Hippocampal formation (tissue), 2 donors: ENCODE results near the gene DISC1.
A peak's percentile ranks its signal among the peaks of the same experiment; 100 is the strongest.
"Not testable (repeated sequence)": the region's sequence is repeated elsewhere in the genome, so short reads cannot be mapped to it uniquely, and the experiment has no call there.

Experiments
- DNase-seq, 2 donors: peaks; one replicate each; lab custom pipeline; 2025; lab: John Stamatoyannopoulos, UW

DISC1 gene

DNA sequence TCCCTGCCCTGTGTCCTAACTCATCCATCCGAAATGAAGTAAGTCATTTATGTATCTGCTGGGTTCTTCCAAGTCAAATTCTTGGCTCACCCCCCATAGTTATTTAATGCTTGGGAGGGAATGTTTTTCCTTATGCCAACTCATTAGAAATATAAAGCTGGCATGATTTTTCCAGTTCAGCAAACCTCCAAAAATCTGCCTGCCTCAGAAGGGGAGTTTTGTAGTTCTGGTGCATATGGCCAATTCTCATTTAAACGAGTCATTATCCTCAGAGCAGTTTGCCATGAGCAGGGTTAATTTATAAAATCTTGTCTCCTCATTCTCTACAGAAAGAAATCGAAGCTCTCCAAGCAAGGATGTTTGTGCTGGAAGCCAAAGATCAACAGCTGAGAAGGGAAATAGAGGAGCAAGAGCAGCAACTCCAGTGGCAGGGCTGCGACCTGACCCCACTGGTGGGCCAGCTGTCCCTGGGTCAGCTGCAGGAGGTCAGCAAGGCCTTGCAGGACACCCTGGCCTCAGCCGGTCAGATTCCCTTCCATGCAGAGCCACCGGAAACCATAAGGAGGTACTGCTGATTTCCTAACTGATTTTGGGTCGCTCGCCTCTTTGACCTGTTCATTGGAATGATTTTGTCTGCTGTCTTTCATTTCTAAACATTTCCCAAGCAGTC lies 144.1 kb downstream of the DISC1 start:
- DNase-seq = no peak

GRCh38 chr1:231774719-231775335 lies 148.2 kb downstream of the DISC1 start:
- DNase-seq = no peak

DNA sequence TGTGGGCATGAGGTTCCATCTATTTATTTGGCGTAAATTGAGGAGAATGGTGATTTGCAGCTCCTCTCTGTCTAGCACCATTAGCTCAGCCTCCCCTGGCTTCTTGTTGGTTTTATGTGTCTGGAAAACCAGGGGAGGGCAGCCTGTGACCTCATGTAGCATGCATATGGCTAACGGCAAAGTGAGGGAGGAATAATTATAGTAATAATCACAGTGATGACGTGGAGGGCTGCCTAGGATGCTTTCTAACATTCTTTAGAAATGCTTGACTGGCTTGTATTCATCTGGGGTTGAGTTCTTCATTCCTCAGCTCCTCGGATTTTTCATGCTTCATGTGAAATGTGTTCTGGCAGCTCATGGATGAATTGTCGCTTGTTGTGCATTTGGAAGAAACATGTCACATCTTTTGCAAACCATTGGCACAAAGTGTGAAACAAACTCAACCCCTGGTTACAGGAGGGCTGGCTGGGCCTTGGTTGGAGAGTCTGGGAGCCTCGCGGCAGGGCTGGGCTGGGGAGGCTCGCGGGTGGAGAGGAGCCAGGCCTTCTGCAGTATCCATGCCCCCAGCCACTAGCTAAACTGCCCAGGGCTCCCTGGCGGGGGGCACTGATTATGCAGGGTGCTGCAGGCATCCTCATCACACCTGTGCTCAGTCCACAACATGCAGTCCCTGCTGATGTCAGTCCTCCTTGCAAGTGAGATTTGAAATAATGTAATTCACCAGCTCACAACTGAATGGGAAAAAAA lies 149.6 kb downstream of the DISC1 start:
- no peak for DNase-seq

GRCh38 chr1:231776757-231777062 lies 150.1 kb downstream of the DISC1 start:
- DNase-seq = no peak

- DNase-seq = peak in 1 of 2 donors; percentile 20
These were observed 151.6 kb downstream of the DISC1 start for GRCh38 chr1:231778009-231778719.

GRCh38 chr1:231779081-231779480 lies 152.5 kb downstream of the DISC1 start:
- no peak for DNase-seq

GRCh38 chr1:231781892-231782291 lies 155.3 kb downstream of the DISC1 start:
- peak in 1 of 2 donors; percentile 36 for DNase-seq

DNA sequence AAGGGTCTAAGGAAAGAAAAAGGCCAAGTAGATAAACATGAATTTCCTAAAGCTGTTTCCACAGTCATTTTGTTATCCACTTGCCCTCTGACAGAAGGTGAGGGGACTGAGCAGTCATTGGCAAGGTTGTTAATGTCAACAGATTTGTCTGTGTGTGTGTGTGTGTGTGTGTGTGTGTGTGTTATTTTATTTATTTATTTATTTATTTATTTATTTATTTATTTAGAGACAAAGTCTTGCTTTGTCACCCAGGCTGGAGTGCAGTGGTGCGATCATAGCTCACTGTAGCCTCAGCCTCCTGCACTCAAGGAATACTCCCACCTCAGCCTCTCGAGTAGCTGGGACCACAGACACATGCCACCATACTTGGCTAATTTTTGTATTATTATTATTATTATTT lies 158.5 kb downstream of the DISC1 start:
- not testable (repeated sequence) for DNase-seq

- no peak for DNase-seq
These were observed 159.5 kb downstream of the DISC1 start for GRCh38 chr1:231786126-231786525.

GRCh38 chr1:231792634-231793033 lies 166.0 kb downstream of the DISC1 start:
- no peak for DNase-seq

DNA sequence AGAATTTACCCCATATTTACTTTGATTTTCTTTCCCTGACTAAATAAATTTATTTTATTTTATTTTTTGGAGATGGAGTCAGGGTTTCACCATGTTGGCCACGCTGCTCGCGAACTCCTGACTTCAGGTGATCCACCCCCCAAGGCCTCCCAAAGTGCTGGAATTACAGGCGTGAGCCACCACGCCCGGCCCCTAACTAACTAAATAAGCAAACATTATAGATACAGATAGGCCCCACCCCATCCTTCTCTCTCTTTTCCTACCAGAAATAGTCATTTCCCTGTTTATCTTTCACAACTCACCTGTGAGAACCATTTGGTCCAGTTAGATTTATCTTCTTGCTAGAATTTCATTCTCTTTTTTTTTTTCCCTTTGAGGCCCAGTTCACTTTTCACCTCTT lies 167.3 kb downstream of the DISC1 start:
- no peak for DNase-seq

DNA sequence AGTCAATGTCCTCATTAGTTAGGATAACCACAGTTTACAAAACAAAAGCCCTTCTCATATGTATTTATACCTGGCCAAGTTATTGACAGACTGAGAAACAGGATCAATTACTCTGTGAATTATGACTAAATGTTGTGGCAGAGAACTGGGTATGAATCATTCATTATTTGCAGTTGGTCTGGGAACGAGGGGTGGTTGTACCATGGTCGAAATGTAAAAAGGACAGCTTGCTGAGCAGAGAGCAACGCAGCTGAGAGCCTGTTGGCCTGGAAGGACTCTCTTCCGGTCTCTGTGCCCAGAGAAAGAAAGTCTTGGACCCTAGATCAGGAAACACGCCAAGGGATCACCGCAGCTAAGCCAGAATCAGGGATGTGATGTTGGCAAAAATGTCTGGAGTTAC lies 169.6 kb downstream of the DISC1 start:
- DNase-seq = no peak

DNA sequence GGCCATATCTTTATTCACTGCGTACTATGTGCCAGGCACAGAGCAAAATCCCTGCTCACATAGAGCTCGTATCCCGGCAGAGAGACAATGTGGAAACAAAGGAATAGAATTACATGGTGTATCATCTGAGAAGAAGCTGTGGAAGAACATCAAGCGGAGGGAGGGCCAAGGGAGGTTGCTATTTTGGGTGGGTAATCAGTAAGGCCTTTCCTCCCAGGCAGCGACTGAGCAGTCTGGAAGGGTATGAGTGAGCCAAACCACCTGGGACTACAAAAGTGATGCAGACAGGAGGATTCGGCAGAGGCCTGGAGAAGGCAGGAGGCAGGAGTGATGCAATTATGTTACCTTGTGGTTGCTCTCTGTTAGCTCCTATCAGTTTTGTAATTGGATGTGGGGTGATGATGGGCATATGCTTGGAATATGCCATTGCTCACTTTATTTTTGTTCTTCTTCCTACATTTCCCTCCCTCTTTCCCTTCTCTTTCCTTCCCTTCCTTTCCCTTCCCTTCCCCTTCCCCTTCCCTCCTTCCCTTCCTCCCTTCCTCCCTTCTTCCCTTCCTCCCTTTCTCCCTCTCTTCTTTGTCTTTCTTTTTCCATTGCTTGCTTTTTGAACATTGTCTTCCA lies 172.9 kb downstream of the DISC1 start:
- no peak for DNase-seq

DNA sequence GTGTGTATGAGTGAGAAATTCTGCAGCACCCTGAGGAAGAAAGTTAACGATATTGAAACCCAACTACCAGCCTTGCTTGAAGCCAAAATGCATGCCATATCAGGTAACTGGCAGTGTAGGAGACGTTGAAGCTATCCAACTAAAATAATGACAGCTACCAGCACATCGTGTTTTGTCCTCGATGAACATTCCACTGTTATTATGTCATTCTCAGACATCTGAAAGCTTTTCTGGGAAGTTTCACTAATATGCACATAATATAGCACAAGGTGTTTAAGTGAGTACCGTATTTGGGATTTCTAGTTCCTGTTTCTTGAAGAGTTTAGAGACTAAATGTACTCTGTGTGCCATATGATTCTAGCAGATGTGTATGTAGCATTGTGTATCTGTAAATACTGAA lies 173.5 kb downstream of the DISC1 start:
- no peak for DNase-seq

GRCh38 chr1:231801042-231801585 lies 174.5 kb downstream of the DISC1 start:
- no peak for DNase-seq

GRCh38 chr1:231803353-231803752 lies 176.8 kb downstream of the DISC1 start:
- no peak for DNase-seq

DNA sequence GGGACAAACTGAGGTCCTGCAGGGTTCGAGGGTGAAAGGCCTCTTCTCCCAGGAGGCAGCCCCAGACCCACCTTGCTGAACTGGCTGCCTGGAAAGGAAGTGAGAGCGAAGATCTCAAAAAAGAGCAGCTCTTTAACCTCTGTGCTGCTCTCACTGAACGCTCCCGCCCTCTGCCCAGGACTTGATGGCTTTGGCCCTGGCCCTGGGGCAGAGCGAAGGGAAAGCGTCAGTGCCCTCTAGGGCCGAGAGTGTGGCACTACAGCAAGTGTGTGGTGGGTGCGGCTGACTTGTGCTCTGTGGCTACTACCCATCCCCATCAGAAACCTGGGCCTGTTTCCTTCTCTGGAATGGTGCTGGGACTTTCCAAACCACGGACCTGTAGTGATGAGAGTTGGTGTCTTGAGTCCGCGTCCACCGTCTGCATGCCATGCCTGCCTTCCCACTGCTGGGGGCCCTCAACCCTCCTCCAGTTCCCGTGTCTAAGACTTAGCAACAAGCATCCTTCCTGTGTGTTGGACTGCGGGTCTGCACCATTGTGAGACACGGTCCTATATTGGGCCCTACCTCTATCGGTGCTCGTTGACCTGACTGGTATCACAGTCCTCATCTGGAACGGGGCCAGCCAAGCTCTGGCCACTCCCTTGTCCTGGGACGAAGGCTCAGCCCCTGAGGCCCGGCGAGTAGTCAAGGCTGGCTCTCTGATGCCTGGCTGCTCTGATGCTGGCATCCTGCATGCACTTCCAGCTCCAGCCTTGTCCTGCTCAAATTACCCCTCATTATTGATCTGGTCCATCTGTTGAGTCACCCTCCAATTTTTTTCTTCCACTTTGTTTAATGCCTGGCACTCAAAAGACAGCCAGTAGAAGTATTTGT lies 180.3 kb downstream of the DISC1 start:
- DNase-seq = peak in 1 of 2 donors; percentile 41

DNA sequence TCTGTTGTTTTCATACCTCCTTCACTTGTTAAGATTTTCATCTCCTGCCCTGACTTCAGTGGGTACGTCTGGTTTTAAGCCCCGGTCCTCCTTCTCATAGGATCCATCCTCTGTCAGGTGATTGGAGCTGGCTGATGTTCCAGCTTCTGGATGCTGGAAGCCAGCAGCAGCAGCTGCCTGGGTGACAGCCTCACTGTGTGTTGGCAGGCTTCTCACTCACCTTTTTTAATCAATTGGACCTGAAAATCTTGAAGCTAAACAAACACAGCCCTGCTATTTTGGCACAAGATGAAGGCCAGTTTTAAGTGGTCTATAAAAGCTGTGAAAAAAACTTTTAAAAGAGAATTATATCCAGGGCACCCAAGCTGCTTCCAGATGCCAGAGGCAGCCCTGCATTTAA lies 181.0 kb downstream of the DISC1 start:
- DNase-seq = no peak

DNA sequence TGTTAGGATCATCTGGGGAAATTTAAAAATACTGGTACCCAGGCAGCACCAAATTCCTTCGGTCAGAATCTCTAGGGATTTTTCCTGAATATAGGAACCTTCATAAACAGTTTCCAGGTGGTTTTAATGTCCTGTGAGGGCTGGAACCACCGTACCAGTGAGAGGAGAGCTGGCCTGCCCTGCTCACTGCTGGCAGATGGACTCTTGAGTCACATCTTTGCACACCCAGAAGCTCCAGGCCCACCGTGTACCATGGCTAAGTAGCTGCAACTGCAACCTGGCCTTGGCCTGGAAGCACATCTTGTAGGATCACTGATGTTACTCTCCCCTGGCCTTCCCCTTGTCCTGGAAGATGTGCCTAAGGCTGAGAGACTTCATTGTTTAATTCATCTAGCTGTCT lies 181.5 kb downstream of the DISC1 start:
- DNase-seq = no peak

DNA sequence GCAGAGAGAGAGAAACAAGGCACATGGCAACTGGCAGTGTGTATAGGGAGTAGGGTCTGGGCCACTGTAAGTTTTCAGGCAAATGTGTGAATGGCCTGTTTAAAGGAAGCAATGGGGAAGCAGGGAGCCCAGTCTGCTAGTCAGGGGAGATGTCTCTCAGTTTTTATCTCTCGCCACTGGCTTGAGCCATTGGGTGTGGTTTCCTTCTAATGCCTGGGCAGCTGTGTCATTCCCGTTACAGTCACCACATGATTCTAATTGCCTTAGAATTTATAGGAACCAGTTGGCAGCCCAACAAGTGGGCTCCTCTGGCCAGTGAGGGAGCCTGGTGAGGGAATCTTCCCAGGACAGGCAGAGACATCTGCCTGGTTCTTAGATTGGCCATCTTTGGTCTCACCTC lies 182.4 kb downstream of the DISC1 start:
- DNase-seq = no peak

DNA sequence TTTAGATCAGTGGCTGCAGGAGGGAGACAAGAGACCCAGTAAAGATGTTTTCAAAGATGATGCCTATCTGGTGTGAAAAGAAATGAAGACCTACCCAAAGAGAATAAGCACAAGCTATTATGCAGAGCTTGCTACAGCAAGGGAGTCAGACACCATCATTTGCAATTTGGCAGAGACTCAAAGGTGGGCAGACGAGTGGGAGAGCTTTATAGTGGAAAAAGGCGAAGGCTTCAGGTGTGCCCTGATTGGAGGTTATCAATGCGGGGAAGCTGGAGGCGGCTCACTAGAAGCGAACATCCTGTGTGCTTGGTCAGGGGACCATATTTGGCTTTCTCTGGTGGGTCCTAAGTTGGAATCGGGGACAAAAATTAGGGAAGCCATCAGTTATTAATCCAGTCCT lies 183.8 kb downstream of the DISC1 start:
- no peak for DNase-seq
